ENCODE data around the gene TRIM50. TPM values are rescaled to one million over a fixed set of nuclear protein-coding genes. Genes with fewer than 3 reads are reported as not detected.

Gene TRIM50
- total RNA-seq, 2 experiments from 2014 or later, result not detected

Other genes starting within 250 kb of the TRIM50 start
- not detected for gene SPDYE9, start 242.0 kb downstream of the TRIM50 start, total RNA-seq
- gene NSUN5, start 19.3 kb downstream of the TRIM50 start, total RNA-seq, result 10 to 100 TPM; 51.2 to 55.5 TPM
- gene FKBP6, start 79 bp upstream of the TRIM50 start, total RNA-seq, result not detected
- under 1 TPM in 1 of 2 experiments, not detected in 1; 0.10 TPM for gene FZD9, start 105.7 kb upstream of the TRIM50 start, total RNA-seq
- 10 to 100 TPM; 82.3 to 83.8 TPM for gene BAZ1B, start 194.2 kb upstream of the TRIM50 start, total RNA-seq
- gene BCL7B, start 229.6 kb upstream of the TRIM50 start, total RNA-seq, result 10 to 100 TPM; 48.0 to 50.3 TPM